NCI-H187 (cell line): Measurements from ENCODE around the gene FZD8.

Experiments
- DNase-seq, 2 experiments: peaks; one replicate each; lab custom pipeline; 2025; lab: John Stamatoyannopoulos, UW

The FZD8 gene

GRCh38 chr10:35641676-35642034, 441 bp downstream of the FZD8 start:
- no peak for DNase-seq

DNA sequence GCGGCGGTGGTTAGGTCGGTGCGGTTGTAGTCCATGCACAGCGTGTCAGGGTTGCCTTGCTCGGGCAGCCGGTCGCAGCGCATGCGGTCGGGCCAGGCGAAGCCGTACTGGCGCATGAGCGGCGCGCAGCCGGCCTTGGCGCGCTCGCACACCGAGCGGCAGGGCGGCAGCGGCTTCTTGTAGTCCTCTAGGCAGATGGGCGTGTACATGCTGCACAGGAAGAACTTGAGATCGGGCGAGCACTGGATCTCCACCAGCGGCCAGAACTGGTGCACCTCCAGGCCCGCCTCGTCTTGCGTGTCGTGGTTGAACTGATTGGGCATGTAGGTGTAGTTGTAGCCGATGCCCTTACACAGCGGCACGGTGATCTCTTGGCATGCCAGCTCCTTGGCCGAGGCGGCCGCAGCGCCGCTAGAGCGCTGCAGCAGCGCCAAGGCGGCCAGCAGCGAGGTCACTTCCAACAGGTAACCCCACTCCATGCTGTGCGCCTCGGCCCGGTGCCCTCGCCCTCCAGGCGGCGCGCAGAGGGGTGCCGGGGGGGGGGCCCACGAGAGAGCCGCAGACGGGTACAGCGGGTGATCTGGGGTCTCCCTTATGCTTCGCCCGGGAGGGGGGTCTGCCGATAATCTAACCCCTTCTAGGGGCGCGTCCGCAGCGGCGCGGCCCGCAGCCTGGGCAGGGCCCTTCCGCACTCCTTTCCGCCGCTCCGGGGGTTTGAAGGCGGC, 983 bp downstream of the FZD8 start:
- DNase-seq = peak in 1 of 2 experiments; percentile 14

DNA sequence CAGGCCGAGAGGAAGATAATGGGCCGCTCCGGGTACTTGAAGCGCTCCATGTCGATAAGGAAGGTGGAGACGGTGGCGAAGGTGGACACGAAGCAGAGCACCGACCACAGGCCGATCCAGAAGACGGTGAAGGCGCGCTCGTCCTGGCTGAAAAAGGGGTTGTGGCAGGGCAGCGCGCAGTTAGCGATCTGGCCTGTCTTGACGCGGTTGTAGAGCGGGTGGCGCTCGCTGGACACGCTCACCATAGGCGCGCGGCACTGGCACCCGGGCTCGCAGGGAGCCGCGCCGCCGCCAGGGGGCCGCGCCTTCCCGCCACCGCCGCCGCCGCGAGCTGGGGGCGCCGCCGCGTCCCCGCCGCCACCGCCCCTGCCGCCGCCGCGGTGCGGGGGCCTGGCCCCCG, 1.6 kb downstream of the FZD8 start:
- DNase-seq = no peak

GRCh38 chr10:35639728-35640401, 2.2 kb downstream of the FZD8 start:
- no peak for DNase-seq

GRCh38 chr10:35639021-35639727, 2.9 kb downstream of the FZD8 start:
- no peak for DNase-seq

DNA sequence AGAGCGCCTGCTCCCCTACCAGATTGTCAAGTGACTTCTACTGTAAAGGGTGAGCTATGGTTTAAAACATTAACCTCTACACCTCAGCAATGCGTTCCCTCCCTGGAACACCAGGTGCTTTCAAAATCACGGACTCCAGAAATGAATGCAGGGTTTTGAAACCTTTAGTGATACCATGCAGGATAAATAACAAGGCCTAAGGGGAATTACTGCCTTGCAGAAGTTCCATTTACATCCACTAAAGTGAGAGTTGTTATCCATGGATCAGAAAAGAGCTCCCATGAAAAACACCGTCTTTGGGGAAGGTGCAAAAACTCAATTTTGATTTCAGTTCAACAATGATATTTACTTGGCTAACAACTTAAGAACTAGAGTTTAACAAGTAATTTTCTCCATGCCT, 4.0 kb downstream of the FZD8 start:
- DNase-seq = no peak

GRCh38 chr10:35637462-35637861, 4.6 kb downstream of the FZD8 start:
- DNase-seq = no peak

DNA sequence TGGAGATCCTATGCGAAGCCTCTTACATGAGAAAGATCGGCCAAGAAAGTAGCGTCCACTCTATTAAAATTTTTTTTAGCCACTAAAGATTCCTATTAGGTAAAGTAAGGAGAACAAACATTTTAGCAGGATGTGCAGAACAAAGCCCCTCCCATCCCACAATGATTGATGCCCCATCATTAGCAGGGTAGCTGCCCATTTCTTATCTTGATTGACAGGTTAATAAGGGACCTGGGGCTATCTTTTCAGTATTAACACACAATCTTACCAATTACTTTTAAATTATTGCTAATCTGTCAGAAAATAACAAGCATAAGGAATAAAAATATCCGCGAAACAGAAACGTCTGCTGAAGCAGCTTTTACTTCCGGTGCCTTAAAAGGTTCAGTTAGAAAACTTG, 5.1 kb downstream of the FZD8 start:
- no peak for DNase-seq

DNA sequence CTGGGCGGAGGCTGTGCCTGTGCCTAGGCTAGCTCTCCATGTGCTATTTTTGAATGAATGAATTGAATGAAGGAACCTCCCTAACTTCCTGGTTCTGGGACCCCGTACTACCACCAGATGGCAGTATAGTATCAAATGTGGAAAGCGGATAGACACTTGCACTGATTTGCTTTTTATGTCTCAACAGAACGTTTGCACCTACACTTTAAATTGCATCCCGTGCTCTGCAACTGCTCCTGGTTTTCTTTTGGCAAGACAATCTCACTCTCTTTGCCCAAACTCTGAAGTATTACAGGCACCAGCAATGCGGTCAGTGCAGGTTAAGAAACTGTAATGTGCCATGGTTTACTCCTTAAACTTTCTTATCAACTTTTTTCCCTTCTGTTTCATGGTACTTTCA, 6.5 kb downstream of the FZD8 start:
- no peak for DNase-seq

DNA sequence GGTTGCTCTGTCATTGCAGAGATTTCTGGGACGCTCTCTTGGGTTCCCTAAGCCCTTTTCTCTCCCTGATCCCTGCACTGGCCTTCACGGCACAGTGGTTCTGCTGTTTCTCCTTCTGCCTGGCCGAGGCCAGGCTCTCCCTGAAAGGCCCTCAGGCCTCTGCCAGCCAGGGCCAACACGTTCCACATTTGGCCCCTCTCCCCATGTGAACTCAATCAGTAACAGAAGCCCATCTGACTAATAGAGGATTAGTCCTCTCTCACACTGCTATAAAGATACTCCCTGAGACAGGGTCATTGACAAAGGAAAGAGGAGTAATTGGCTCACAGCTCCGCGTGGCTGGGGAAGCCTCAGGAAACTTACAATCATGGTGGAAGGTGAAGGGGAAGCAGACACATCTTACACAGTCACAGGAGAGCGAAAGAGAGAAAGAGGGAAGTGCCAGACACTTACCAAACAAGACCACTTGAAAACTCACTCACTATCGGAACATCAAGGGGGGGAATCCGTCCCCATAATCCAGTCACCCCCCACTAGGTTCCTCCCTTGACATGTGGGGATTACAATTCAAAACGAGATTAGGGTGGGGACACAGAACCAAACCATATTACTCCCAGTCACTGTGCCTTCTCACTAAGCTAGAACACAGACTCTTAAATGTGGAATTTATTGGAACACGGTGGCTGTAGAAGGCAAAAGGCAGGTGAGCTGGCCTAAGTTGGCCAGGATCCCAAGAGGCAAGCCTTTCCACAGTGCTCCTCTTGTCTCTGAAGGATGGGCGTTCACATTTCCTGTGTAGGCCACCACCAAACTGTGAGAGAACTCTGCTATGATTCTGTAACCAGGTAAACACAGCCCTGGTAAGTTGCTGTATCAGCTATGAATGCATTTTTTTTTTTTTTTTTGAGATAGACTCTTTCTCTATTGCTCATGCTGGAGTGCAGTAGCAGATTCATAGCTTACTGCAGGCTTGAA, 8.8 kb downstream of the FZD8 start:
- no peak for DNase-seq

DNA sequence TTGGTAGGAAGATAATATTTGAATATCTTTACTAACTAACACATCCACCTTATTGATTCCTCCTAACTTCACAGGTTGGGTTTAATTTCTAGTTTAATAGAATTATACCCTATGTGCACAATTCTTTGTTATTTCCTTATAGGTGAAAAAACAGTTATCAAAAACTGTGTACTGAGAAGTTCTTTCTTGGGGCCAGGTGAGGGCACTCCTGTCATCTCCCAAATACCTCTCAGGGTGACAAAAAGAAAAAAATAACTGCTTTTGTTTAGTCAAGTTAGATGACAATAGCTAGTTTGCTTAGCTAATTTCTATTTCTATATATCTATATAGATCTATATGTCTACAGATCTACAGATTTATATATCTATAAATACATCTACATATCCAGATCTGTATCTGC, 10.1 kb downstream of the FZD8 start:
- no peak for DNase-seq

DNA sequence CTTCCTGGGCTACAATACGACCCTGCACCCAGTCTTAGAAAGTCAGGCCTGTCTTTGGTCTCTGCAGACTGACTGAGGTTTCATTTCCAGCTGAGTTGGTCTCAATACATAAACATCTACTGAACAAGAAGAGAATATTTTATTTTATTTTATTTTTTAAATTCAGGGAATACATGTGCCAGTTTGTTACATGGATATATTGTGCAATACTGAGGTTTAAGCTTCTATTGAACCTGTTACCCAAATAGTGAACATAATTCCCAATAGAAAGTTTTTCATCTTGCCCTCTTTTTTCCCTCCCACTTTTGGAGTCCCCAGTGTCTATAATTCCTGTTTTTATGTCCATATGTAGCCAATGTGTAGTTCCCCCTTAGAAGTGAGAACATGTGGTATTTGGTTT, 10.7 kb downstream of the FZD8 start:
- no peak for DNase-seq

GRCh38 chr10:35626971-35627507, 15.1 kb downstream of the FZD8 start:
- no peak for DNase-seq

DNA sequence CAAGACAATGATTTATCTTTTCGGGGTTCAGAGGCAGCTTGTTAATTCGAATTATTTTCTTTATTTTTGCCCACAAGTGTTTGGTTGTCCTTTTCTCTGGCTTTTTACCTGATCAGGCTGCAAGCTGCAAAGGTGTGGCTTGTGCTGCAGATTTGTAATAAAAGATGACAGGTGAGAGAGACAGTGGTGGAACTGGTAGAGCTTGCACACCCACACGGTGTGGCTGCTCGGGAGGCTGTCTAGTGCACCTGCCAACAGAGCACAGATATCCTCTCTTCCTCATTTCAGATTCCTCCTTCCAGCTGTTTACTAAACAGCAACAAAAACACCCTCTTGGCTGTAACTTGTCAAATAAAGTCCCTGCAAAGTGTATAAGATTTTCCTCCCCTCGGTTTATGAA, 27.8 kb downstream of the FZD8 start:
- DNase-seq = no peak

- no peak for DNase-seq
Observed at GRCh38 chr10:35613597-35614226, 28.4 kb downstream of the FZD8 start.

GRCh38 chr10:35613107-35613440, 29.0 kb downstream of the FZD8 start:
- DNase-seq = no peak

DNA sequence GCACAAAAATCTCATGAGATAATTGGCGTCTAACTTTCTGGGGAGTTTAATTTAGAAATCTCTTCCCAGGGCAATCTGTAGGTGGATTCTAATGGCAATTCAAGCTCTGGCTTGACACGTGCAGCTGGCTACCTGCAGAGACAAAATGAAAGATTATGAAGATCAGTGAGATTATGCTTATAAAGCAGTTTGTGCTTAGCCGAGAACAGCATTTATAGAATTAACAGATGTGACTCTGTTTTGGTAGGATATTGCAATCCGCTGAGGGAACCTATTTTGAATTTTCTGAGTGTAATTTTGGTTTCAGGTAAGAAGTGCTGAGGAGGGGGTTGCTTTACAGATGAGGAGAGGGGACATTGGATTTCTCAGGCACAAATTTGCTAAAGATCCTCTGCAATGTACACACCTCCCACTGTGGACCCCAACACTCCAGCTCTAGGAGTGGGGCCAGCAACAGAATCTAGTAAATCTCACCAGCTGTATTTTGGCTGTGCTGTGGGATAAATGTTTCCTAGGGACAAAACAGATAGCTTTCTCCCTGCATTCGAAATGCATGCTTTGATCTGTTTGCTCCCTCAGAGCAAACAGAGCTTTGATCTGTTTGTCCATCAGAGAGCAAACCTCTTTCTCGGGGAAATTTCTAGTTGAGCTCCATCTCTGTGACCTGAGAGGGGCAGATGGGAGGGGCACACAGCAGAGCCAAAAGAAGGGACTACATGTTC, 29.6 kb downstream of the FZD8 start:
- DNase-seq = no peak

- DNase-seq = no peak
Observed at GRCh38 chr10:35611750-35612149, 30.3 kb downstream of the FZD8 start.

DNA sequence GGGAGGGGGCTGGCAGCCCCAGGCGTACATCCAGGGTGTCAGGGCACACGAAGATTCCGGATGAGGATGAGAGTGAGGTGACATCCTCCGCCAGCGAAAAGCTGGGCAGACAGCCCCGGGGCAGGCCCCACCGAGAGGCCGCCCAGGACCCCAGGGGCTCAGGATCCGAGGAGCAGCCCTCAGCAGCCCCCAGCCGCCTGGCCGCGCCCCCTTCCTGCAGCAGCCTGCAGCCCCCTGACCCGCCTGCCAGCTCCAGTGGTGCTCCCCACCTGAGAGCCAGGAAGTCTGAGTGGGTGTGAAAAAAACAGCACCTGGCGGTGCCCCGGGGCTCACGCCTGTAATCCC, 33.8 kb downstream of the FZD8 start:
- no peak for DNase-seq

- DNase-seq = no peak
Observed at GRCh38 chr10:35607475-35608327, 34.4 kb downstream of the FZD8 start.
